Karpas-422 (cell line): ENCODE measurements around the gene RTN3. TPM values are rescaled to one million over a fixed set of nuclear protein-coding genes. Genes with fewer than 3 reads are reported as not detected.
"Not testable (repeated sequence)": the region's sequence is repeated elsewhere in the genome, so short reads cannot be mapped to it uniquely, and the experiment has no call there.

Experiments
- DNase-seq: peaks from one replicate; pipeline ENCODE4 v3.0.0-alpha.2; 2015
- H2AFZ ChIP-seq: fragments of 200-600 bp; sonication (generic); 2 replicates; pipeline ENCODE4 v1.6.1; 2014; ENCODE audit warnings: antibody characterized with exemption, low read length, mixed read lengths
- H3K27ac ChIP-seq: fragments of 200-600 bp; sonication (generic); 2 replicates; pipeline ENCODE4 v1.5.1; 2014; ENCODE audit warnings: mild to moderate bottlenecking, low read length, moderate library complexity
- H3K27me3 ChIP-seq: fragments of 200-600 bp; sonication (generic); 2 replicates; pipeline ENCODE4 v1.6.1; 2014; ENCODE audit warnings: low read length, mixed read lengths
- H3K36me3 ChIP-seq: fragments of 200-600 bp; sonication (generic); 2 replicates; pipeline ENCODE4 v1.6.1; 2014; ENCODE audit warnings: low read length, mixed read lengths; ENCODE audit not compliant: insufficient read depth
- H3K4me1 ChIP-seq: fragments of 200-600 bp; sonication (generic); 2 replicates; pipeline ENCODE4 v1.6.1; 2014; ENCODE audit warnings: mild to moderate bottlenecking, low read length, mixed read lengths
- H3K4me2 ChIP-seq: fragments of 200-600 bp; sonication (generic); 2 replicates; pipeline ENCODE4 v1.6.1; 2014; ENCODE audit warnings: low read length, low read depth, mild to moderate bottlenecking; ENCODE audit not compliant: poor library complexity, severe bottlenecking
- H3K4me3 ChIP-seq: fragments of 200-600 bp; sonication (generic); 2 replicates; pipeline ENCODE4 v1.5.1; 2014; ENCODE audit warnings: mild to moderate bottlenecking, antibody characterized with exemption, low read length, mixed read lengths
- H3K79me2 ChIP-seq: fragments of 200-600 bp; sonication (generic); 2 replicates; pipeline ENCODE4 v1.6.1; 2014; ENCODE audit warnings: mild to moderate bottlenecking, low read length, mixed read lengths
- H3K9ac ChIP-seq: fragments of 200-600 bp; sonication (generic); 2 replicates; pipeline ENCODE4 v1.6.0; 2014; ENCODE audit warnings: low read length
- H3K9me2 ChIP-seq: fragments of 200-600 bp; sonication (generic), shearing (Covaris generic); replicated peaks from 2 replicates; pipeline ENCODE4 v1.6.0; 2014; ENCODE audit warnings: mild to moderate bottlenecking, low read length, moderate library complexity; ENCODE audit not compliant: insufficient read depth
- H3K9me3 ChIP-seq: fragments of 300-700, 200-600 bp; sonication (generic); 2 replicates; pipeline ENCODE4 v1.6.1; 2014; ENCODE audit warnings: low read length, mixed read lengths
- H4K20me1 ChIP-seq: fragments of 200-600 bp; sonication (generic); 2 replicates; pipeline ENCODE4 v1.6.1; 2014; ENCODE audit warnings: mild to moderate bottlenecking, antibody characterized with exemption, low read length, low read depth; ENCODE audit not compliant: insufficient read depth
- total RNA-seq: library from RNA; depleted of rRNA; stranded (reverse); fragments of >200 nt; shearing (Covaris generic); gene quantifications from 2 replicates; pipeline ENCODE4 v1.2.3, GENCODE V29; 2014; ENCODE audit warnings: low replicate concordance; rRNA removed

The RTN3 gene
- total RNA-seq, result 89.1 and 118 TPM in 2 replicates

DNA sequence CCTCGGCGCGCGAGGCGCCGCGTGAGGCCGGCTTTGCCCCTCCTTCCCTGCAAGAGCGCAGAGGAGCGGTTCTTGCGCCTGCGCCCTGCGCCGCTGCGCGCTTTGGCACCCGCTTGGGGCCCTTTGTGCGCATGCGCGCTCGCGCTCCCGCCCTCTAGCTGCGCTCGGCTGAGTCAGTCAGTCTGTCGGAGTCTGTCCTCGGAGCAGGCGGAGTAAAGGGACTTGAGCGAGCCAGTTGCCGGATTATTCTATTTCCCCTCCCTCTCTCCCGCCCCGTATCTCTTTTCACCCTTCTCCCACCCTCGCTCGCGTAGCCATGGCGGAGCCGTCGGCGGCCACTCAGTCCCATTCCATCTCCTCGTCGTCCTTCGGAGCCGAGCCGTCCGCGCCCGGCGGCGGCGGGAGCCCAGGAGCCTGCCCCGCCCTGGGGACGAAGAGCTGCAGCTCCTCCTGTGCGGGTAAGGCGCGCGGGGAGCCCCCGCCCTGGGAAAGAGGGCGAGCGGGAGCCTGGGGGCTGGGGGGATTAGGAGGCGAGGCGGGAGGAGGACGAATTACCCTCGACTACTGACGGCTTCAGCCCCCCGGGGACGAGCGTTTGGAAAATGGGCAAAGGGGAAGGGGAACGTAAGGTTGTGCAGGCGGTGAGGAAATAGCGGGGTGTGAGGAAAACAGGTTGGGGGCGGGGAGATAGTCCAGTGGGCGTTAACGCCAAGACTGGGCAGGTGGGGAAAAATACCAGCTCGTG, at the start of gene RTN3:
Gene RTN3 (plus strand): TSS at position 180 of the 745 bp plus-strand sequence. CDS start 137 bp downstream, at position 317.
- Histone ChIP-seq H4K20me1 (peaks cover 5% of the 10 kb centered on the region; the same call in 1 of the 2 replicates), H3K27ac (peak within 1 kb of the TSS; percentile 89), H3K4me1 (peaks cover 18% of the 10 kb centered on the region), H3K4me3 (peak within 1 kb of the TSS; percentile 84), H3K36me3 (no peaks in the 10 kb centered on the region), H3K79me2 (peaks cover 50% of the 10 kb centered on the region), H3K9ac (peak within 1 kb of the TSS; percentile 90), H3K4me2 (peak within 1 kb of the TSS; percentile 77), H3K9me3 (no peaks in the 10 kb centered on the region), H3K9me2 (no peaks in the 10 kb centered on the region), H3K27me3 (no peaks in the 10 kb centered on the region), H2AFZ (peak within 1 kb of the TSS; percentile 91)
- DNase-seq, result peak; percentile 99

DNA sequence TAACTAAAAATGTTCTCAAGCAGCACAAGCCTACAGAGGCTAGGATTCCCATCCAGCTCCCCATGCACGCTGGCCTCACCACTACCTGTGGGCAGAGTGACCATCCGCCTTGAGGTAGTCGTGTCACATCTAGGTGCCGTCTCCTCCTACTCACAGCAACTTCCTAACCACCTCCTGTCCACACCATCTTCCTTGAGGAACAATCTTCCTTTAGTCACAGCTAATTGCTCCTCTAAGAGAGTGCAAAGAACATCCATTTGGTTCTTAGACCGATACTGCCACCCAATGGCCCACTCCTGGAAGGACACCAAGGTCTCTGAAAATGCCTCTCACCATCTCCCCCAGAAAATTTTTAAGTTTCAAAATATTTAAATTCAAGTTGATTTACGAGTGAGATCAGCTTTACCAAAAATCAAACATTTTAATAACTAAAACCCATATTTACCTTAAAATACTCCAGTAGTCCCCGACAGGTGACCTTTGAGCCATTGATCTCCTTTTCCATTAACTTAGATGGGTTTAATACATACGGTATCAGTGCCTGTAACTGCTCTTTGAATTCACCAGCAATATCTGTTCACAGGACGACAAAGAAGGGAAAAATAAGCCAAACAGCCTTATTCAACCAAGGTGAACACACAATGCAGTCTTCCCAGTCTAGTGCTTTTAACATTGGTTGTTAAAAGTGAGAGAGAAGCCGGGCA, 45.4 kb upstream of the RTN3 start:
- peak; percentile 85 for DNase-seq
- Histone ChIP-seq H2AFZ (no peak overlapping the region), H3K4me1 (peaks cover 9% of the 10 kb centered on the region; the same call in 1 of the 2 replicates), H3K9ac (no peak overlapping the region), H3K27ac (no peak overlapping the region), H3K79me2 (no peaks in the 10 kb centered on the region), H3K9me3 (no peaks in the 10 kb centered on the region), H3K4me3 (no peak overlapping the region), H3K27me3 (no peaks in the 10 kb centered on the region), H3K4me2 (no peak overlapping the region), H3K36me3 (peaks cover 21% of the 10 kb centered on the region), H3K9me2 (no peaks in the 10 kb centered on the region), H4K20me1 (no peaks in the 10 kb centered on the region)

GRCh38 chr11:63638436-63638835, 42.9 kb upstream of the RTN3 start:
- H2AFZ ChIP-seq, H3K27ac ChIP-seq, DNase-seq, H3K4me3 ChIP-seq, H3K9ac ChIP-seq, H4K20me1 ChIP-seq, H3K79me2 ChIP-seq, H3K27me3 ChIP-seq, H3K9me3 ChIP-seq, H3K9me2 ChIP-seq, H3K4me2 ChIP-seq, H3K4me1 ChIP-seq: not testable (repeated sequence)
- H3K36me3 ChIP-seq, result peaks cover 23% of the 10 kb centered on the region

DNA sequence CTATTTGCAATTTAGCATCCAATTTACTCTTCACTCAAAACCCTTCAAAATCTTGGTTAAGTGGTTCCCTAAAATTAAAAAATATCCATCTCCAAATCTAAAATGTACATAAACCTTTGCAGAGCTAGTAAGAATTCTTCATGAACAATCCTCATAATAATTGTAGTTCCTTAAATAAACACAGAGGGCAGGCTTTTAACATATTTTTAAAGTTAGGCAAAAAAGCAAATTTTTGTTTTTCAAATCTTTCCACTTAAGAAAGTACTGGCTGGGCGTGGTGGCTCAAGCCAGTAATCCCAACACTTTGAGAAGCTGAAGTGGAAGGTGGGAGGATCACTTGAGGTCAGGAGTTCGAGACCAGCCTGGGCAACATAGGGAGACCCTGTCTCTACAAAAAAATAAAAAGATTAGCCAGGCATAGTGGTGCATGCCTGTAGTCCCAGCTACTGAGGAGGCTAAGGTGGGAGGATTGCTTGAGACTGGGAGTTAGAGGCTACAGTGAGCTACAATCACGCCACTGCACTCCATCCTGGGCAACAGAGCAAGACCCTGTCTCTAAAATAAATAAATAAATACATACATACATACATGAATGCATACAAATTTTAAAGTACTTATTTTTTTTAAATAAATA, 42.0 kb upstream of the RTN3 start:
- H3K4me2 ChIP-seq, result no peak overlapping the region
- peaks cover 30% of the 10 kb centered on the region for H3K36me3 ChIP-seq
- peaks cover 9% of the 10 kb centered on the region; the same call in 1 of the 2 replicates for H3K4me1 ChIP-seq
- no peak overlapping the region for H3K4me3 ChIP-seq
- no peak overlapping the region for H3K27ac ChIP-seq
- H3K27me3 ChIP-seq, result no peaks in the 10 kb centered on the region
- no peaks in the 10 kb centered on the region for H4K20me1 ChIP-seq
- H3K9me2 ChIP-seq, result no peaks in the 10 kb centered on the region
- H2AFZ ChIP-seq, result no peak overlapping the region
- peak; percentile 57 for DNase-seq
- H3K9me3 ChIP-seq, result no peaks in the 10 kb centered on the region
- no peaks in the 10 kb centered on the region for H3K79me2 ChIP-seq
- no peak overlapping the region for H3K9ac ChIP-seq

GRCh38 chr11:63641727-63642126, 39.6 kb upstream of the RTN3 start:
- Histone ChIP-seq H3K4me1 (peaks cover 9% of the 10 kb centered on the region; the same call in 1 of the 2 replicates), H3K9me3 (no peaks in the 10 kb centered on the region), H3K79me2 (no peaks in the 10 kb centered on the region), H2AFZ (no peak overlapping the region), H3K36me3 (peaks cover 24% of the 10 kb centered on the region), H3K9me2 (no peaks in the 10 kb centered on the region), H3K27ac (no peak overlapping the region), H3K4me3 (no peak overlapping the region), H4K20me1 (no peaks in the 10 kb centered on the region), H3K9ac (no peak overlapping the region), H3K27me3 (no peaks in the 10 kb centered on the region), H3K4me2 (no peak overlapping the region)
- no peak for DNase-seq

- no peak for DNase-seq
- no peak overlapping the region for H3K9ac ChIP-seq
- no peak overlapping the region for H3K27ac ChIP-seq
- no peaks in the 10 kb centered on the region for H3K79me2 ChIP-seq
- H2AFZ ChIP-seq, result no peak overlapping the region
- 0 out of 2 replicates have a peak, but pooled peaks cover under 1% of the 10 kb centered on the region for H3K4me1 ChIP-seq
- H3K9me3 ChIP-seq, result no peaks in the 10 kb centered on the region
- H3K27me3 ChIP-seq, result no peaks in the 10 kb centered on the region
- peaks cover 28% of the 10 kb centered on the region for H3K36me3 ChIP-seq
- no peaks in the 10 kb centered on the region for H4K20me1 ChIP-seq
- H3K4me2 ChIP-seq, result no peak overlapping the region
- H3K4me3 ChIP-seq, result no peak overlapping the region
- no peaks in the 10 kb centered on the region for H3K9me2 ChIP-seq
These were observed 38.1 kb upstream of the RTN3 start for GRCh38 chr11:63643205-63643604.

DNA sequence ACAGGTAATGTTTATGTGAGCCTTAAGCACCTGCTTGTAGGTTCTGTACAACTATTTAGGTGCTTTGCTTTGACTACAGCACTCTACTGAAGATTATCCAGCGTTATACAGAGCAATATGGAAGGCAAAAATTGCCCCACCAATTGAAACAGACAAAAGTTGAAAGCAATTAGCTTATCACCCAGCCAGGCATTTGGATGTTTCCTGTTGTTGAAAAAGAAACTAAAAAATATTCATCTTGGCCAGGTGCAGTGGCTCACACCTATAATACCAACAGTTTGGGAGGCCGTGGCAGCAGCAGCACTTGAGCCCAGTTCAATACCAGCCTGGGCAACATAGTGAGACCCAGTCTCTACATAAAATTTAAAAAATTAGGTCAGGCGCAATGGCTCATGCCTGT, 28.6 kb upstream of the RTN3 start:
- Histone ChIP-seq H3K36me3 (peaks cover 23% of the 10 kb centered on the region), H3K9ac (no peak overlapping the region), H3K79me2 (peaks cover 16% of the 10 kb centered on the region), H3K4me1 (no peaks in the 10 kb centered on the region), H3K4me2 (no peak overlapping the region), H3K27me3 (no peaks in the 10 kb centered on the region), H2AFZ (no peak overlapping the region), H3K9me3 (no peaks in the 10 kb centered on the region), H3K27ac (no peak overlapping the region), H3K9me2 (no peaks in the 10 kb centered on the region), H4K20me1 (no peaks in the 10 kb centered on the region), H3K4me3 (no peak overlapping the region)
- DNase-seq, result no peak

DNA sequence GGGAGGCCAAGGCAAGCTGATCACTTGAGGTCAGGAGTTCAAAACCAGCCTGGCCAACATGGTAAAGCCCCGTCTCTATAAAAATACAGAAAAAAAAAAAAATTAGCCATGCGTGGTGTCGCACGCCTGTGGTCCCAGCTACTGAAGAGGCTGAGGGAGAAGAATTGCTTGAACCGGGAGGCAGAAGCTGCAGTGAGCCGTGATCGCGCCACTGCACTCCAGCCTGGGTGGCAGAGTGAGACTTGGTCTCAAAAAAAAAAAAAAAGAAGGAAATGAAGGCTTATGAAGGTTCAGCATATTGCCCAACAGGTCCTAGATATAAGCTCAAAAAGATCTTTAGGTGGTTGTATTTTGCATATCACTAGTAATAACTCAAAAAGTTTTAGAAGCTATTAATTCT, 20.3 kb upstream of the RTN3 start:
- Histone ChIP-seq H3K79me2 (peaks cover 88% of the 10 kb centered on the region), H3K9ac (no peak overlapping the region), H3K27me3 (no peaks in the 10 kb centered on the region), H3K27ac (peak overlapping the region; percentile 51), H2AFZ (no peak overlapping the region), H3K9me2 (no peaks in the 10 kb centered on the region), H3K4me2 (peak overlapping the region; percentile 24), H3K4me1 (peaks cover 14% of the 10 kb centered on the region), H4K20me1 (no peaks in the 10 kb centered on the region), H3K36me3 (peaks cover 4% of the 10 kb centered on the region; the same call in 1 of the 2 replicates), H3K9me3 (no peaks in the 10 kb centered on the region), H3K4me3 (no peak overlapping the region)
- peak; percentile 69 for DNase-seq
